ENCODE measurements around the gene PRKAR2A. TPM values are rescaled to one million over a fixed set of nuclear protein-coding genes. Genes with fewer than 3 reads are reported as not detected.
A peak's percentile ranks its signal among the peaks of the same experiment; 100 is the strongest.

Gene PRKAR2A
- total RNA-seq, 3 donors from 2014 or later (not counting 1 experiment from before 2014, with no cell fraction given) = 40.5 to 43.5 (median 42.7) TPM

- peak overlapping the region; percentile 7 to 29 for H3K27ac Mint-ChIP-seq
- 97% methylated on average over 5 of the region's 6 CpGs for WGBS (ENCODE audit: insufficient coverage)
- no peak overlapping the region for H3K27ac ChIP-seq (ENCODE audit: low read length)
- H3K4me3 Mint-ChIP-seq = no peak overlapping the region
- no peaks in the 10 kb centered on the region for H3K9me3 ChIP-seq (ENCODE audit: control insufficient read depth, insufficient read depth, low read length)
- no peak for TF ChIP-seq CTCF (IDR thresholded peaks at IDR 0.05)
- H3K4me3 ChIP-seq (ENCODE audit: low read length) = no peak overlapping the region
- peaks cover 16 to 20% of the 10 kb centered on the region in 2 donors for H3K4me1 Mint-ChIP-seq
- H3K27me3 Mint-ChIP-seq (ENCODE audit: low read depth in 2 of 2) = no peaks in the 10 kb centered on the region
- H3K27me3 ChIP-seq (ENCODE audit: control insufficient read depth, insufficient read depth, low read length) = no peaks in the 10 kb centered on the region
- ATAC-seq (no peak), DNase-seq (no peak)
- intact Hi-C loops (cut with micrococcal nuclease) = no loop called here
- peaks cover 7% of the 10 kb centered on the region for H3K36me3 Mint-ChIP-seq
- H3K4me1 ChIP-seq (ENCODE audit: control insufficient read depth, insufficient read depth, low read length) = peaks cover 4% of the 10 kb centered on the region
- H3K9me3 Mint-ChIP-seq = no peaks in the 10 kb centered on the region
- H3K36me3 ChIP-seq (ENCODE audit: control insufficient read depth, insufficient read depth, low read length) = peaks cover 29% of the 10 kb centered on the region
These were observed 32.3 kb upstream of the PRKAR2A start for GRCh38 chr3:48879994-48880377.

- no peak overlapping the region for H3K4me3 Mint-ChIP-seq
- ATAC-seq (no peak), DNase-seq (no peak)
- peaks cover 14% of the 10 kb centered on the region in 2 donors for H3K4me1 Mint-ChIP-seq
- H3K9me3 ChIP-seq (ENCODE audit: control insufficient read depth, insufficient read depth, low read length) = no peaks in the 10 kb centered on the region
- WGBS (ENCODE audit: insufficient coverage) = 82% methylated on average over 5 of the region's 6 CpGs
- H3K27me3 Mint-ChIP-seq (ENCODE audit: low read depth in 2 of 2) = no peaks in the 10 kb centered on the region
- H3K9me3 Mint-ChIP-seq = no peaks in the 10 kb centered on the region
- H3K36me3 Mint-ChIP-seq = peaks cover 2% of the 10 kb centered on the region
- intact Hi-C loops (cut with micrococcal nuclease) = no loop called here
- H3K4me1 ChIP-seq (ENCODE audit: control insufficient read depth, insufficient read depth, low read length) = peaks cover 4% of the 10 kb centered on the region
- no peak overlapping the region for H3K4me3 ChIP-seq (ENCODE audit: low read length)
- no peak for TF ChIP-seq CTCF (IDR thresholded peaks at IDR 0.05)
- peak overlapping the region; percentile 7 to 29 for H3K27ac Mint-ChIP-seq
- peaks cover 28% of the 10 kb centered on the region for H3K36me3 ChIP-seq (ENCODE audit: control insufficient read depth, insufficient read depth, low read length)
- no peak overlapping the region for H3K27ac ChIP-seq (ENCODE audit: low read length)
- H3K27me3 ChIP-seq (ENCODE audit: control insufficient read depth, insufficient read depth, low read length) = no peaks in the 10 kb centered on the region
These were observed 31.8 kb upstream of the PRKAR2A start for GRCh38 chr3:48879307-48879993.

- Mint-ChIP-seq H3K9me3 (no peaks in the 10 kb centered on the region), H3K4me1 (peaks cover 9 to 14% of the 10 kb centered on the region in 2 donors), H3K27ac (no peak overlapping the region), H3K27me3 (ENCODE audit: low read depth in 2 of 2) (no peaks in the 10 kb centered on the region), H3K4me3 (no peak overlapping the region), H3K36me3 (no peaks in the 10 kb centered on the region)
- ATAC-seq (no peak), DNase-seq (no peak)
- Histone ChIP-seq H3K36me3 (ENCODE audit: control insufficient read depth, insufficient read depth, low read length) (peaks cover 23% of the 10 kb centered on the region), H3K4me3 (ENCODE audit: low read length) (no peak overlapping the region), H3K4me1 (ENCODE audit: control insufficient read depth, insufficient read depth, low read length) (peaks cover 4% of the 10 kb centered on the region), H3K27me3 (ENCODE audit: control insufficient read depth, insufficient read depth, low read length) (no peaks in the 10 kb centered on the region), H3K27ac (ENCODE audit: low read length) (no peak overlapping the region), H3K9me3 (ENCODE audit: control insufficient read depth, insufficient read depth, low read length) (no peaks in the 10 kb centered on the region)
- intact Hi-C loops (cut with micrococcal nuclease) = no loop called here
- no peak for TF ChIP-seq CTCF (IDR thresholded peaks at IDR 0.05)
- 94% methylated on average over 8 of the region's 8 CpGs for WGBS (ENCODE audit: insufficient coverage)
These were observed 30.0 kb upstream of the PRKAR2A start for GRCh38 chr3:48877671-48878070.

GRCh38 chr3:48863122-48863521, 15.4 kb upstream of the PRKAR2A start:
- ATAC-seq (no peak), DNase-seq (no peak)
- H3K9me3 ChIP-seq (ENCODE audit: control insufficient read depth, insufficient read depth, low read length) = no peaks in the 10 kb centered on the region
- H3K27me3 ChIP-seq (ENCODE audit: control insufficient read depth, insufficient read depth, low read length) = no peaks in the 10 kb centered on the region
- H3K27ac ChIP-seq (ENCODE audit: low read length) = no peak overlapping the region
- WGBS (ENCODE audit: insufficient coverage) = 97% methylated on average over 2 of the region's 3 CpGs
- Mint-ChIP-seq H3K4me1 (peaks cover 5 to 11% of the 10 kb centered on the region in 2 donors), H3K4me3 (no peak overlapping the region), H3K27ac (no peak overlapping the region), H3K27me3 (ENCODE audit: low read depth in 2 of 2) (no peaks in the 10 kb centered on the region), H3K9me3 (no peaks in the 10 kb centered on the region), H3K36me3 (no peaks in the 10 kb centered on the region)
- H3K4me1 ChIP-seq (ENCODE audit: control insufficient read depth, insufficient read depth, low read length) = no peaks in the 10 kb centered on the region
- TF ChIP-seq CTCF (IDR thresholded peaks at IDR 0.05) = no peak
- no peak overlapping the region for H3K4me3 ChIP-seq (ENCODE audit: low read length)
- intact Hi-C loops (cut with micrococcal nuclease) = no loop called here
- peaks cover 32% of the 10 kb centered on the region for H3K36me3 ChIP-seq (ENCODE audit: control insufficient read depth, insufficient read depth, low read length)

Measured in natural killer cell (primary cell).